Stomach smooth muscle (tissue), 2 donors: ENCODE measurements around the gene LRRC56.
A peak's percentile ranks its signal among the peaks of the same experiment; 100 is the strongest.

Source experiments
- H3K27ac ChIP-seq: one replicate; pipeline ENCODE4 v1.7.0; 2013; ENCODE audit warnings: mild to moderate bottlenecking, low read length, inconsistent platforms
- H3K27me3 ChIP-seq, 2 donors: one replicate each; pipeline ENCODE4 v1.7.0; 2013; ENCODE audit warnings: low read length in 2 of 2; ENCODE audit not compliant: insufficient read depth in 2 of 2, control insufficient read depth in 1 of 2
- H3K36me3 ChIP-seq, 2 donors: one replicate each; pipeline ENCODE4 v1.7.0; 2013; ENCODE audit warnings: low read length in 2 of 2; ENCODE audit not compliant: control insufficient read depth in 2 of 2, insufficient read depth in 2 of 2
- H3K4me1 ChIP-seq: one replicate; pipeline ENCODE4 v1.7.0; 2013; ENCODE audit warnings: low read length; ENCODE audit not compliant: control insufficient read depth, insufficient read depth
- H3K4me3 ChIP-seq, 2 donors: one replicate each; pipeline ENCODE4 v1.7.0; 2013; ENCODE audit warnings: low read length in 2 of 2
- H3K9ac ChIP-seq, 2 donors: one replicate each; pipeline ENCODE4 v1.7.0; 2013; ENCODE audit warnings: low read length in 2 of 2, mild to moderate bottlenecking in 1 of 2
- H3K9me3 ChIP-seq, 2 donors: one replicate each; pipeline ENCODE4 v1.7.0; 2013; ENCODE audit warnings: low read length in 2 of 2; ENCODE audit not compliant: control insufficient read depth in 2 of 2
- donor health status: healthy.
- donor health status: Pancreatic carcinoma.

The LRRC56 gene

GRCh38 chr11:578276-579035 lies 41.1 kb downstream of the LRRC56 start:
- H3K4me3 ChIP-seq, result peak overlapping the region; percentile 95 to 96
- H3K36me3 ChIP-seq, result peaks cover 6 to 7% of the 10 kb centered on the region in 2 donors
- H3K27me3 ChIP-seq, result peaks cover 0 to 2% of the 10 kb centered on the region in 2 donors
- H3K4me1 ChIP-seq, result peaks cover 51% of the 10 kb centered on the region
- no peaks in the 10 kb centered on the region for H3K9me3 ChIP-seq
- H3K9ac ChIP-seq, result no peak overlapping the region
- no peak overlapping the region for H3K27ac ChIP-seq

- peaks cover 12 to 14% of the 10 kb centered on the region in 2 donors for H3K36me3 ChIP-seq
- H3K27ac ChIP-seq, result no peak overlapping the region
- H3K9ac ChIP-seq, result peak overlapping the region in 1 of 2 donors; percentile 33
- no peak overlapping the region for H3K4me3 ChIP-seq
- H3K4me1 ChIP-seq, result peaks cover 47% of the 10 kb centered on the region
- peaks cover 0 to under 1% of the 10 kb centered on the region in 2 donors for H3K27me3 ChIP-seq
- H3K9me3 ChIP-seq, result no peaks in the 10 kb centered on the region
Observed at GRCh38 chr11:579830-580601, 42.7 kb downstream of the LRRC56 start.

DNA sequence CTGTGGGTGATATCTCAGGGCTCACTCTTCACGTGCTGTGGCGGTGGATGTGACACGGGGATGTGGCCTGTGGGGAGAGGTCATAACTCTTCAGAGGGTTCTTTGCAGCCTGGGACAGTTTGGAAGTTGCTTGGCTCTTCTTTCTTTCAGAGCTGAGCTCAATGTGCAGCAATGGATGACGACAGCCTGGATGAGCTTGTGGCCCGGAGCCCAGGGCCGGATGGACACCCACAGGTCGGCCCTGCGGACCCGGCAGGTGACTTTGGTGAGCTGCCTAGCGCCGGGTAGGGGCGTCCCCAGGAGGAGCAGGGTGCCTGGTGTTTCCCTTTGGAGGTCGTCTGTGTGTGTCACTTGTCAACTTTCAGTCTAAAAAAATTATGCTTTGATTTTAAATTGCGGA lies 44.0 kb downstream of the LRRC56 start:
- Histone ChIP-seq H3K27me3 (no peaks in the 10 kb centered on the region), H3K4me3 (no peak overlapping the region), H3K9ac (no peak overlapping the region), H3K36me3 (peaks cover 14 to 17% of the 10 kb centered on the region in 2 donors), H3K4me1 (peaks cover 41% of the 10 kb centered on the region), H3K9me3 (no peaks in the 10 kb centered on the region), H3K27ac (no peak overlapping the region)

- H3K36me3 ChIP-seq, result peaks cover 14 to 19% of the 10 kb centered on the region in 2 donors
- no peak overlapping the region for H3K4me3 ChIP-seq
- H3K9me3 ChIP-seq, result no peaks in the 10 kb centered on the region
- H3K27me3 ChIP-seq, result no peaks in the 10 kb centered on the region
- H3K4me1 ChIP-seq, result peaks cover 41% of the 10 kb centered on the region
- no peak overlapping the region for H3K9ac ChIP-seq
- no peak overlapping the region for H3K27ac ChIP-seq
Observed at GRCh38 chr11:581752-582151, 44.4 kb downstream of the LRRC56 start.

DNA sequence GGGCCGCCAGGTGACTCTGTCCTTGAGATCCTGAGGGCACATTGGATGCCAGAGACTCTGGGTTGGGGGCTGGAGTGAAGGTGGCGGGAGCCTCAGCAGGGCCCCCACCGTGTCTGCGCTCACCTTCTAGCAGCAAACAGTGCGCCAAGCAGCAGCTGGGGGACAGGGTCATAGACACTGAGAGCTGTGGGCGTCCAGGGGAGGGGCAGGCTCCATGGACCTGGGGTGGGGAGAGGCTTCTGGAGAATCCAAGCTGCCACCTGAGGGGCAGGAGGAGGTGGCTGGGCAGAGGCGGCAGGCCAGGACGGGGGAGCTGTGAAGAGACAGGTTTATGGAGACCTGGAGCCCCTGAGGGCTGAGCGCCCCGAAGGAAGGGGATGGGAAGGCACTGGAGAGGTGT lies 47.0 kb downstream of the LRRC56 start:
- H3K27ac ChIP-seq, result no peak overlapping the region
- H3K9ac ChIP-seq, result no peak overlapping the region
- no peaks in the 10 kb centered on the region for H3K9me3 ChIP-seq
- H3K36me3 ChIP-seq, result peaks cover 28 to 34% of the 10 kb centered on the region in 2 donors
- peaks cover 21% of the 10 kb centered on the region for H3K4me1 ChIP-seq
- no peaks in the 10 kb centered on the region for H3K27me3 ChIP-seq
- H3K4me3 ChIP-seq, result no peak overlapping the region

DNA sequence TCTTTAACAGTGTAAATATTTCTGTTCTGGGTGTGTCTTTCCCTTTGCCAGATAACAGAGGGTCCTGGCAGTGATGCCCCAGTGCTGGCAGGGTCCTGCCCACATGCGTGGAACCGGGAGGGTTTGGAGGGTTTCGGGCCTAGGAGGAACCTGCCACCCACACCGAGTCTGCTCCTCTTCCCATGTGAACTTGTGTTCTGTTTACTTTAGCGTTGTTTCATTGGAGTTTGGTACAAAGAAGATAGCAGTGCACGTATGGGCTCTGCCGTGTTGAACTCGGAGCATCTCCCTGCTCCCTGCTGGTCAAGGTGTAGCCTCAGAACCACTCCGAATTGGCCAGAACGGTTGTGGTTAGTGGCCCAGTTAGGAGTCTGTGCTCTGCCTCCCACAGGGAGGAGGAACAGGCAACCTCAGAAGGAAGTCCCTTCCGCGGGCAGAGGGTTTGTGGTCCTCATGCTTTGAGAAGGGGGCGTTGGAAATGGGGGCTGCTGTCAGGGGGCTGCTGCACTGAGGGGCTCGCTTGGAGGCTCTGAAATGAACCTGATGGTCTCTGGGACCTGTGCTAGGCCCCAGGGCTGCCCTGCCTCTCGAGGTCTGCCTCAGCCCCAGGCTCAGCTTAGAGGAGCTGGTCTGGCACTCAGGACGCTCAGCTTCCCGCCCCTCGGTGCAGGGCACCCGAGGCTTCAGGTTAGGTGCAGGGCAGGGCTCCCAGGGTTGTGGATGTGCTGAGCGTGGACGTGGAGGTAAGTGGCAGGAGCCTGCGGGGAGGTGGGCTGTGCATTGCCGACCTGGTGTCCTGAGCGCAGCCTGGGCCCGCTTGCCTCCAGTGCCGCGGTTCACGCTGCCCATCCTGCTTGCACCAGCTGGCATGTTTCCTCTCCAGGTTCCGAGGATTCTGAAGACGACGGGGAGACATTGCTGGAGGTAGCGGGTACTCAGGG lies 49.3 kb downstream of the LRRC56 start:
- H3K9me3 ChIP-seq, result no peaks in the 10 kb centered on the region
- no peak overlapping the region for H3K27ac ChIP-seq
- no peak overlapping the region for H3K9ac ChIP-seq
- H3K4me1 ChIP-seq, result peaks cover 6% of the 10 kb centered on the region
- no peaks in the 10 kb centered on the region for H3K27me3 ChIP-seq
- no peak overlapping the region for H3K4me3 ChIP-seq
- H3K36me3 ChIP-seq, result peaks cover 38 to 49% of the 10 kb centered on the region in 2 donors

- Histone ChIP-seq H3K36me3 (peaks cover 40 to 50% of the 10 kb centered on the region in 2 donors), H3K27ac (no peak overlapping the region), H3K4me3 (no peak overlapping the region), H3K9me3 (no peaks in the 10 kb centered on the region), H3K9ac (no peak overlapping the region), H3K4me1 (peaks cover 4% of the 10 kb centered on the region), H3K27me3 (no peaks in the 10 kb centered on the region)
Observed at GRCh38 chr11:587546-587945, 50.2 kb downstream of the LRRC56 start.

DNA sequence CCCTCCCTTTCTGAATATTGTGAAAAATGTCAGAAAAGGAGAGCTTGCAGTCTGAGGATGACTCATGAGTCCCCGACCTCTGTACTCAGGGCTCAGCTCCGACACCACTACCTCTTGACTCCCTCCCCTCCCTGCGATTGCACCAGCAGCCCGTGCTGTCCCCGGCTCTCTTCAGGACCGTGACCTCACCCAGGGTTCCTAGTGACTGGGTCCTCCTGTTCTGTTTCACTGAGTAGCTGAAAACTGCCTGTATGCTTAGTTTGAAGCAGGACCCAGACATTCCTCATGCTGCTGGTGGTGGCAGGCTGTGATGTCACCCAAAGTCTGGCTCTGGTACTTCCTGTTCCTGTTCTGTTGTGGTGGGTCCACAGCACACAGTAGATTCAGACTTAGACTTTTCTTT lies 50.7 kb downstream of the LRRC56 start:
- peaks cover 44 to 54% of the 10 kb centered on the region in 2 donors for H3K36me3 ChIP-seq
- H3K4me3 ChIP-seq, result no peak overlapping the region
- H3K9me3 ChIP-seq, result no peaks in the 10 kb centered on the region
- H3K27ac ChIP-seq, result no peak overlapping the region
- H3K4me1 ChIP-seq, result peaks cover 4% of the 10 kb centered on the region
- H3K27me3 ChIP-seq, result no peaks in the 10 kb centered on the region
- H3K9ac ChIP-seq, result no peak overlapping the region

- no peak overlapping the region for H3K9ac ChIP-seq
- H3K4me1 ChIP-seq, result peaks cover 4% of the 10 kb centered on the region
- H3K4me3 ChIP-seq, result no peak overlapping the region
- H3K27ac ChIP-seq, result no peak overlapping the region
- no peaks in the 10 kb centered on the region for H3K9me3 ChIP-seq
- H3K36me3 ChIP-seq, result peaks cover 47 to 58% of the 10 kb centered on the region in 2 donors
- H3K27me3 ChIP-seq, result no peaks in the 10 kb centered on the region
Observed at GRCh38 chr11:589798-590197, 52.5 kb downstream of the LRRC56 start.

- H3K27me3 ChIP-seq, result no peaks in the 10 kb centered on the region
- H3K4me1 ChIP-seq, result peaks cover 4% of the 10 kb centered on the region
- H3K9ac ChIP-seq, result no peak overlapping the region
- no peak overlapping the region for H3K27ac ChIP-seq
- no peaks in the 10 kb centered on the region for H3K9me3 ChIP-seq
- H3K36me3 ChIP-seq, result peaks cover 51 to 64% of the 10 kb centered on the region in 2 donors
- H3K4me3 ChIP-seq, result no peak overlapping the region
Observed at GRCh38 chr11:590997-591396, 53.7 kb downstream of the LRRC56 start.
